AG09309 (cell line): ENCODE results near the gene IGLL1.
"Not testable (repeated sequence)": the region's sequence is repeated elsewhere in the genome, so short reads cannot be mapped to it uniquely, and the experiment has no call there.

Experiments
- DNase-seq: peaks from one replicate; pipeline ENCODE4 v3.0.0-alpha.2; 2010; ENCODE audit warnings: low read depth
- H3K4me3 ChIP-seq: 2 replicates; pipeline ENCODE4 v1.5.1; 2011; ENCODE audit warnings: mild to moderate bottlenecking, low read depth, low read length, moderate library complexity; ENCODE audit not compliant: control insufficient read depth
- CTCF ChIP-seq: IDR thresholded peaks from 2 replicates; pipeline ENCODE4 v1.5.1; 2011; ENCODE audit warnings: mild to moderate bottlenecking, low read depth, low read length, inconsistent platforms; ENCODE audit not compliant: insufficient read depth, control insufficient read depth; ENCODE audit errors: missing control alignments

Gene IGLL1

DNA sequence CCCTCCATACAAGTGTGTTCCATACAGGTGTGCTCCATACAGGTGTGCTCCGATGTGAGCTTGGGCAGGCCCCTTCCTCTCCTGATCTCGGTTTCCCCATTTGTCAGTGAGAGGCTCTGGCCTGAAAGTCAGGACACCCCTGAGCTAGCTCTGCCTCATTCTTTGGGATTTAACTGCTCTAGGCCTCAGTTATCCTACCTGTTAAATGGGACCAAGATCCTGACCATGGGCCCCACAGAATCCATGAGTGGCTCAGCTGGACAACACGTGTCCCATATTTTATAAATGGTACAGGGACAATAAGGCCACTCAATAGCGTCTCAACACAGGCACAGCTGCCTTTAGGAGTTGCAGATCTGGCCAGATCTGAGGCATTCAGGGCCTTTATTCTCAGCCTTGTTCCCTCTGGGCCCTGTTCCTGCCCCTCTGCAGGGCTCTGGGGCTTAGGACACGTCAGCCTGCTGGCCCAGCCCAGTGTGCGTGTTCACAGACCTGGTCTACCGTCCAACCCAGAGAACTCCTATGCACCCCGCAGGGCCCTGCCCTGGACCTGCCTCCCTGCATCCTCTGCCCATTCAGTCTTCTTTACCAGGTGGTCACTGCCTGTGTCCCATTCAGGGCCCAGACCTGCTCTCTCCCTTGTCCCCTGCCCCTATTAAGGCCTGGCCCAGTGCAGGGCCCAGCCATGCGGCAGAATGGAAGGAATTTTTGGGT lies 18.9 kb upstream of the IGLL1 start:
- no peak overlapping the region for H3K4me3 ChIP-seq
- DNase-seq: no peak
- no peak for TF ChIP-seq CTCF

DNA sequence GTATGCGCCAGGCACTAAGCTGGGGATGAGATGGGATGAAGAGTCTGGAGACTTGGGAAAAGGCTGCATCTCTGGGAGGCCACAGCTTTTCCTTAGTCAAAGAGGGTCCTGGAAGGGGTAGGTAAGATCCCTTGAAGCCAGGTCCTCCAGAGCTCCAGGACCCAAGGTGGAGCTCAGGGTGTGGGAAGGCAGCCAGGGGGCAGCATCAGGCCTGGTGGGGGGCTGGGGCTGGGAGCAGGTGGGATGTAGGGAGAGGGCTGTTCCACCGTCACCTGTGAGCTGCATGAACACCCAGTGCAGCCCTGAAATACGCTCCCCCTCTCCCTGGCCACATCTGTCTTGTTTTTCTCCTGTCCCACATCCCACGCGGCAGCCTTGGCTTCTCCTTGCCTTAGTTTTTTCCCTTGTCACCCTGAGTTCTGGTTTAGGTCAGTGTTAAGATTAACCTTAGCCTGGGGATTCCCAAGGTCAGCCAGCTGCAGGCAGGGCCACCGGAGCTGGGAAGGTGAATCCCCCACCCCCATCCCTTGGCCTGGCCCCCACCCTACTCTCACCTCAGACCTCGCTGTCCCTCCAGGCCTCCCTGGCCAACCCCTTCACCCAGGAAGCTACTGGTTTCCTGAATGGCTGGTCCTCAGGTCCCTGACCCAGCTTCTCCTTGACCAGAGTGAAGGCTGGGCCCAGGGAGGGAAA lies 17.6 kb upstream of the IGLL1 start:
- H3K4me3 ChIP-seq, DNase-seq: not testable (repeated sequence)

DNA sequence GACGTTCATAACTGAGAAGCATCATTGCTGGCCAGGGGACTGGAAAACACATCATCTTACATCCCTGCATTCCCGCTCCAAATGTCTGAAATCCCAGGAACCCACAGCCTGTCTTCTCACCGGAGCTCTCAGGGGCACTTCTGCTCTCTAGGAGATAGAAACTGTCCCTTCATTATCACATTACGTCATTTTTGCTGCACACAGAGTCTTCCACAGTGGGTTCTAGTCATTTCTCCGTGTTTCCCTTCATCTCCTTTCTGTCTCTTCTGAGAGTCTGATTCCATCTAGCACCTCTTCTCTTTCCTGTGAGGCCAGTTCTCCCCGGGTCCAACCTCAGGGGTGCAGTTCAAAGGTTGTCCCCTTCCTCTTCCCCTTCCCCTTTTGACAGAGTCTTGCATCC lies 15.8 kb upstream of the IGLL1 start:
- not testable (repeated sequence) for H3K4me3 ChIP-seq, DNase-seq

- DNase-seq: no peak
- no peak for TF ChIP-seq CTCF
- no peak overlapping the region for H3K4me3 ChIP-seq
Measured at GRCh38 chr22:23591846-23592245, 11.8 kb upstream of the IGLL1 start.

DNA sequence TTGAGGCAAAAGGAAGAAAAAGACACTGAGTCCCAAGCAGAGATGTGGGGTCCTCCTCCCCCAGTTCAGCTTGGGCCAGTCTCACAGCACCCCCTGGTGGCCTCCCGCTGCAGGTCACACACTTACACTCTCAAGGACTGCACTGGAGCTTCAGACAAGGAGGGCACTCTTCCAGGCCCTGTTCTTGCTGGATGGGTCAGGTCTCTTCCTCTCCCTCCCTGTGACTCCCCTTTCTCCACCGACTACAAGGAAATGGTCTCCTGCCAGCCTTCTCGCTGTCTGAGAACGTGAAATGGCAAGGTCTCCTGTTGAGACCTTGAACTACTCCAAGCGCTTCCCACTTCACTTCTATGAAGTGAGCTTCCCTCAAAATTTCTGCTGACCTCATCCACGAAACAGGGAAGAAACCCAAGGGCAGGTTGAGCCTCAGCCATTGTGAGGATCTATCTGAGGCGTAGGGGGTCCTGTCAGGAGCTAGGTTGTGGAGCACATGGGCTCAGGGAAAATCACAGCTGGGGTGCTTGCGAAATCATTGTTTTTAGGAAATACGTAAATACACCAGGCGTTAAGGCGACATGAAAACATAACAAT lies 11.2 kb upstream of the IGLL1 start:
- H3K4me3 ChIP-seq: no peak overlapping the region
- DNase-seq: peak; percentile 7
- TF ChIP-seq CTCF: peak; percentile 94

GRCh38 chr22:23583836-23584235 lies 3.7 kb upstream of the IGLL1 start:
- no peak overlapping the region for H3K4me3 ChIP-seq
- TF ChIP-seq CTCF: no peak
- no peak for DNase-seq

- no peak for DNase-seq
- no peak overlapping the region for H3K4me3 ChIP-seq
- TF ChIP-seq CTCF: no peak
Measured at GRCh38 chr22:23583153-23583552, 3.1 kb upstream of the IGLL1 start.

DNA sequence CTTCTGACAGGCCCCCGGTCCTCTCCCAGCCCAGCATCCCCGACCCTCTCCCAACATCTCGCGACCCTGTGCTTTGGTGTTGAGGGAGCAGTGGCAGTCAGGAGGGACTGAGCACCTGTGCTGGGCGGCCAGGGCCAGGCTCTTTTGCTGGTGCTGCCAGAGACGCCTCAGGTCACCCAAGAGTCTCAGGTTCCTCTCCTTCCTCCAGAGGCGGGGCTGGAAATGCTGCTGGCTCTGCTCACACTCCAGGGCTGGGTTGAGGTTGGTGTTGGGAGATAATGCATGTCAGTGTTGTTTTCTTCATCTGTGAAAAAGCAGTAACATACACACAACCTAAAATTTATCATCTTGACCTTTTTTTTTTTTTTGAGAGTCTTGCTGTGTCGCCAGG lies 1.2 kb upstream of the IGLL1 start:
- no peak for TF ChIP-seq CTCF
- H3K4me3 ChIP-seq: no peak overlapping the region
- DNase-seq: no peak
